ENCODE results near the gene DARS1. TPM values are rescaled to one million over a fixed set of nuclear protein-coding genes. Genes with fewer than 3 reads are reported as not detected.

Gene DARS1
- total and polyA plus RNA-seq, 2 of the 13 experiments (the other 11 are each of a cell fraction or from before 2014, with no cell fraction given), result 149 to 230 TPM

DNA sequence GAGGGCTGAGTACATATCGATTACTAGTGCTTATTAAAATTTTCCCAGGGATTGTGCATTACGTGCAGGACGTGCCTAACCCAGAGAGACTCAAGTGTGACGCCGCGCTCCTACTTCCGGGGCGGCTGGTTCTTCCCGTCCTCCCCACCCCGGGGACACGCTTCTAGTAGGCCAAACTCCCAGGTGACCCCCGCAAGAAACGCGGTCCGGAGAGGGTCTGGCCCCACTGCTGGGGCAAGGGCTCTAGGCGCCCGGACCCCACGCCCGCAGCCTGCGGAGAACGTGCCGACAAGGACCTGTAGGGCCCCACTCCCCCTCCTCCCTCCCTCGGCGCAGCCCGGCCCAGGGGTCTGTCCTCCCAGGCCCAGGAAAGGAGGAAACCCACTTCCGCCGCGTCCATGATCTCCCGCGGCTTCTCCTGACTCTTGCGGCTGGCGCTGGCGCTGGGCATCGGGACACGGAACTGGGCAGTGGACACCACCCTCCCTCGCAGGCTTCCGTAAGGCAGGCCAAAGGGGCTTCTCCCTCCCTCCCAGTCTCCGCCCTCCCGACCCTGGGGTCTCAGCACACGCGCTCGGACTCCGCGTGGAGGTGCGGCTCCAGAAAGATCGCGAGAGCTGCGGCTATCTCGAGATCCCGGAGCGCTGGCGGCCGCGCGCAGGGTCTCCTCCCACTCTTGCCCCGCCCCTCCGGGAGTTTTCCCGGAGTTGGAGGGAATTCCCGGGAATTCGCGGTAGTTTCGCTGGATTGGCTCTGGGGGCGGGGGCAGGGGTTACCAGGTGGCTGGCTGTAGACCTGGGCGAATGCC, at the start of gene DARS1 (continued):
- TF ChIP-seq DNMT1 (CRISPR knock-in tag; IDR thresholded peaks at IDR 0.05) (0 out of 2 replicates have a peak, but pooled peaks have one; percentile 80), FIP1L1 (IDR thresholded peaks at IDR 0.05; ENCODE audit: borderline replicate concordance, insufficient read depth, low read depth, low read length) (peak; percentile 91; the same call in 1 of the 2 replicates), FOXA1 (IDR thresholded peaks at IDR 0.05) (no peak), FOXA1 (CRISPR knock-in tag; IDR thresholded peaks at IDR 0.05) (0 out of 2 replicates have a peak, but pooled peaks have one; percentile 7), RFX1 (IDR thresholded peaks at IDR 0.05) (no peak; the same call in 1 of the 2 replicates), ZNF780A (CRISPR knock-in tag; IDR thresholded peaks at IDR 0.05) (0 out of 2 replicates have a peak, but pooled peaks have one; percentile 40), BRD4 (CRISPR knock-in tag; IDR thresholded peaks at IDR 0.05) (peak; percentile 84; the same call in 1 of the 2 replicates), REST (IDR thresholded peaks at IDR 0.05; ENCODE audit: borderline replicate concordance in 1 of 2, low read depth in 1 of 2, low read length in 2 of 2) (peak in 1 of 2 experiments; percentile 81; a peak in 1 of 4 replicates), ZNF550 (CRISPR knock-in tag; IDR thresholded peaks at IDR 0.05; ENCODE audit: borderline replicate concordance) (0 out of 2 replicates have a peak, but pooled peaks have one; percentile 59), KDM2A (CRISPR knock-in tag; IDR thresholded peaks at IDR 0.05; ENCODE audit: borderline replicate concordance, low read depth) (peak; percentile 97), ZNF331 (CRISPR knock-in tag; IDR thresholded peaks at IDR 0.05) (peak; percentile 42), ZNF282 (IDR thresholded peaks at IDR 0.05; ENCODE audit: partially characterized antibody) (no peak), ZNF160 (CRISPR knock-in tag; IDR thresholded peaks at IDR 0.05) (0 out of 2 replicates have a peak, but pooled peaks have one; percentile 71), ZBTB2 (CRISPR knock-in tag; IDR thresholded peaks at IDR 0.05; ENCODE audit: low read depth) (peak; percentile 88), TBX2 (CRISPR knock-in tag; IDR thresholded peaks at IDR 0.05; ENCODE audit: borderline replicate concordance) (peak; percentile 87; the same call in 1 of the 2 replicates), MNT (IDR thresholded peaks at IDR 0.05) (peak; percentile 88), MAFG (CRISPR knock-in tag; IDR thresholded peaks at IDR 0.05) (no peak), ZNF557 (CRISPR knock-in tag; IDR thresholded peaks at IDR 0.05) (peak; percentile 64), PHF5A (CRISPR knock-in tag; IDR thresholded peaks at IDR 0.05; ENCODE audit: low read depth, unreplicated experiment) (no peak), MYC (CRISPR knock-in tag; IDR thresholded peaks at IDR 0.05; ENCODE audit: borderline replicate concordance) (peak; percentile 99), HNRNPLL (IDR thresholded peaks at IDR 0.05; ENCODE audit: low read depth, low read length, poor library complexity, severe bottlenecking) (peak; percentile 95), RARA (CRISPR knock-in tag; IDR thresholded peaks at IDR 0.05) (peak; percentile 60), ZNF746 (CRISPR knock-in tag; IDR thresholded peaks at IDR 0.05) (peak; percentile 93; the same call in 1 of the 2 replicates), HOXA7 (CRISPR knock-in tag; IDR thresholded peaks at IDR 0.05) (peak; percentile 89; the same call in 1 of the 2 replicates)
